ENCODE data around the gene RIOK1. TPM values are rescaled to one million over a fixed set of nuclear protein-coding genes. Genes with fewer than 3 reads are reported as not detected.
A peak's percentile ranks its signal among the peaks of the same experiment; 100 is the strongest.

The RIOK1 gene
- total RNA-seq, 1 donor: 24.2 TPM

DNA sequence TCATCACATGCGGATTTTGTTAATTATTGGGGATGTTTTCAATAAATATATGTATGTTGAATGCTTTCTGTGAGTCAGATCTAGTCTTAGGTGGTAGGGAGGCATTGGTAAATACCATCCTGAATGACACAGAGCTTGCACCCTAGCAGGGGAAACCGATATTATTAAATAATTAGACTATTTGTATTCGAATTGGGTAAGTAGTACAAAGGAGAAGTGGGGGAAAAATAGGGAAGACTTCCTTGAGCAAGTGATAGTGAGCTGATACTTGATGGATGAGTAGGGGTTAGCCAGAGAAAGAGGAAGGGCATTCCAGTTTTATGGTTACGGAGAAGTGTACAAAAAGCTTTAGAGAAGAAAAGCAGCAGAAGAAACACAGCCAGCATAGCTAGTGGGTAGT lies 1.5 kb downstream of the RIOK1 start:
- DNase-seq (ENCODE audit: low read depth): peak; percentile 5
- TF ChIP-seq, protein P1, sequence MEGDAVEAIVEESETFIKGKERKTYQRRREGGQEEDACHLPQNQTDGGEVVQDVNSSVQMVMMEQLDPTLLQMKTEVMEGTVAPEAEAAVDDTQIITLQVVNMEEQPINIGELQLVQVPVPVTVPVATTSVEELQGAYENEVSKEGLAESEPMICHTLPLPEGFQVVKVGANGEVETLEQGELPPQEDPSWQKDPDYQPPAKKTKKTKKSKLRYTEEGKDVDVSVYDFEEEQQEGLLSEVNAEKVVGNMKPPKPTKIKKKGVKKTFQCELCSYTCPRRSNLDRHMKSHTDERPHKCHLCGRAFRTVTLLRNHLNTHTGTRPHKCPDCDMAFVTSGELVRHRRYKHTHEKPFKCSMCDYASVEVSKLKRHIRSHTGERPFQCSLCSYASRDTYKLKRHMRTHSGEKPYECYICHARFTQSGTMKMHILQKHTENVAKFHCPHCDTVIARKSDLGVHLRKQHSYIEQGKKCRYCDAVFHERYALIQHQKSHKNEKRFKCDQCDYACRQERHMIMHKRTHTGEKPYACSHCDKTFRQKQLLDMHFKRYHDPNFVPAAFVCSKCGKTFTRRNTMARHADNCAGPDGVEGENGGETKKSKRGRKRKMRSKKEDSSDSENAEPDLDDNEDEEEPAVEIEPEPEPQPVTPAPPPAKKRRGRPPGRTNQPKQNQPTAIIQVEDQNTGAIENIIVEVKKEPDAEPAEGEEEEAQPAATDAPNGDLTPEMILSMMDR (IDR thresholded peaks at IDR 0.05; ENCODE audit: insufficient read depth, low read depth, low read length): no peak
- peak overlapping the region; percentile 75 for H3K4me3 ChIP-seq (ENCODE audit: low read depth, low read length)

DNA sequence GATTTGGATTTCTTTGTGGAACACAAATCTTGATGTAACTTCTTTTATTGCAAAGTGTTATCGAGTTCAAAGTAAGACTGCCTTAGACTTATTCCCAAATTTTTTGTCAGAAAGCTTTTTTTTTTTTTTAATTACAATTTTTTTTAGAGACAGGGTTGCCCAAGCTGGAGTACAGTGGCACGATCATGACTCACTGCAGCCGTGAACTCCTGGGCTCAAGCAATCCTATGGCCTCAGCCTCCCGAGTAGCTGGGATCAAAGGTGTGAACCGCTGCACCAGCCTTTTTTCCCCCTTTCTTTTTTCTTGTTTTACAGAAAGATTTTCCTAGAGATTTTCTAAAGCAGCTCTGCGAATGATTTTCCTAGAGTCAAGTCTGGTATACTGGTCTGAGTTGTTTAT lies 2.8 kb downstream of the RIOK1 start:
- DNase-seq (ENCODE audit: low read depth): peak; percentile 5
- TF ChIP-seq, protein P1 (IDR thresholded peaks at IDR 0.05; ENCODE audit: insufficient read depth, low read depth, low read length): no peak
- H3K4me3 ChIP-seq (ENCODE audit: low read depth, low read length): no peak overlapping the region

DNA sequence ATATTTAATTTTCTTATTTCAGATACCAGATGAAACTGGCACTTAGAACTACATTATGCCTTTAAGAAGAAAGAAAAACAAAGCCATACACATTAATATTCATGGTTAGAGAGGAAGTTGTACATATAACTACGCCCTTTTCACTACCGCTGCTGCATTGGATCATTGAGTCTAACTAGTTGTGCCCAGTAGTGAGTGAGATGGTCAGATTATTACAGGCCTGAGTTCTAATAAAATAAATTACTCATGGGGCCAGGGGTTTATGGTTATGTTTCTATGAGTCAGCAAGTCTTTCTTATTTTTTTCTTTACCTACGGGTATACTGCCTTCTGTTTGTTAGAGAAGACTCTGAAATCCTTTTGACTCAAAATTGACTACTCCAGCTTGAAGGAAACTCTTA lies 11.5 kb downstream of the RIOK1 start:
- peak; percentile 58 for DNase-seq (ENCODE audit: low read depth)
- TF ChIP-seq, protein P1 (IDR thresholded peaks at IDR 0.05; ENCODE audit: insufficient read depth, low read depth, low read length): no peak
- no peak overlapping the region for H3K4me3 ChIP-seq (ENCODE audit: low read depth, low read length)

DNA sequence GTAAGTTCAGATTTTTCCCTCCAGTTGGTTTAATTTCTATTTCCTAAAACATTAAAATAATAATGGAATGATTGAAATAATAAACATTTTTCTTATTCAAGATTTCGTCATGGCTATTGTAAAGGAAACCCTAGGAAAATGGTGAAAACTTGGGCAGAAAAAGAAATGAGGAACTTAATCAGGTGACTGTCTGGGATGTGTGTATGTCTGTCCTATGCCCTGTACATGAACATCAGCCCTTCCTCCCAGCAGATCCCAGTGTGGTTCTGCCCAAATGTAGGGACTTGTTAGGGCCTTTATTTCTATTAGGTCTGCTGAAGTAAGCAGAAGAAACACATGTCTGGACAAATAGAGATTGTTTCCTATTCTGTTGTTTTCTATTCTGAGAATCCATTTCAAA lies 13.1 kb downstream of the RIOK1 start:
- no peak for DNase-seq (ENCODE audit: low read depth)
- TF ChIP-seq, protein P1 (IDR thresholded peaks at IDR 0.05; ENCODE audit: insufficient read depth, low read depth, low read length): no peak

DNA sequence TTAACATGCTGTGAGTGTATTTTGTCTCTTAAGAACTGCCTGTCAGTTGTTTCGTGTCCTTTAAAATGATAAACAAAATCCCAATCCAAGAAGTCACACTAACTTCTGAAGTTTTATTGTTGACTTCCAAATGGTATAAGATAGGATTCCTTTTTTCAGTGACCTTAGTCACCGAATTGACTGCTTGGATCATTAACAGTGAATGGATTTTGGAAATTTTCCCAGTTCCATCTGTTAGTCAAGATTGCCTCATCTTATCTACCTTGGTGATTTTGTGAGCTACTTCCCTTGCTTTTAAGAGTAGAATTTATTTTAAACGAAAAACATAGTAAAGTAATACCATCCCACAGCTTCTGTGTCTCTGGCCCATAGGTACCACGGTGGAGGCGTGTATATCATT lies 14.9 kb downstream of the RIOK1 start:
- TF ChIP-seq, protein P1 (IDR thresholded peaks at IDR 0.05; ENCODE audit: insufficient read depth, low read depth, low read length): no peak
- DNase-seq (ENCODE audit: low read depth): no peak
- H3K4me3 ChIP-seq (ENCODE audit: low read depth, low read length): no peak overlapping the region

More for the DNA sequence above, 13.1 kb downstream of the RIOK1 start:
- no peak overlapping the region for H3K4me3 ChIP-seq (ENCODE audit: low read depth, low read length)

DNA sequence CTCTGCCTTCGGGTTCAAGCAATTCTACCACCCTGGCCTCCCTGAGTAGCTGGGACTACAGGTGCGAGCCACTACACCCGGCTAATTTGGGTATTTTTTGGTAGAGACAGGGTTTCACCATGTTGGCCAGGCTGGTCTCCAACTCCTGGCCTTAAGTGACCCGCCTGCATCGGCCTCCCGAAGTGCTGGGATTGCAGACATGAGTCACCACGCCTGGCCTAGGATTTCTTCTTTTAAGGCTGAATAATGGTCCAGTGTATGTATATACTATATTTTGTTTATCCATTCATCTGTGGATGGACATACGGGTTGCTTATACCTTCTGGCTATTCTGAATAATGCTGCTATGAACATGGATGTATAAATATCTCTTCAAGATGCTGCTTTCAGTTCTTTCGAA lies 17.1 kb downstream of the RIOK1 start:
- TF ChIP-seq, protein P1 (IDR thresholded peaks at IDR 0.05; ENCODE audit: insufficient read depth, low read depth, low read length): no peak
- no peak for DNase-seq (ENCODE audit: low read depth)
- no peak overlapping the region for H3K4me3 ChIP-seq (ENCODE audit: low read depth, low read length)

DNA sequence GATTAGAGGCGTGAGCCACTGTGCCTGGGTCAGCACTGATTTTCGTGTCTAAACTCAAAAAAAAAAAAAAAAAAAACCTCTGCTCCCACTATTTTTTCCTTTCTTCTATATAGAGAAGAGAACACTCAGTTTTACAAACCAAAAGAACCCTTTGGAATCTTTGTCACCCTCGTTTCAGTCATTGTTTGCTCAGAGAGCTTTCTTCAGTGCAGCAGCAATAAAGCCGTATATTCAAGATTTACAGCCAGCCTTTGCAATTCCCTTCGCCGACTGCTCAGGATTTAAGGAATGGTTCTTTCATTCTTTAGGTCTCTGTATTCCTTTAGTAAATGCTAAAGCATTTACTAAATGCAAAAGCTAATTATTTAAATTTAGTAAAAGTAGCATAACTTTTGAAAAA lies 20.1 kb downstream of the RIOK1 start:
- H3K4me3 ChIP-seq (ENCODE audit: low read depth, low read length): no peak overlapping the region
- TF ChIP-seq, protein P1 (IDR thresholded peaks at IDR 0.05; ENCODE audit: insufficient read depth, low read depth, low read length): no peak
- DNase-seq (ENCODE audit: low read depth): no peak
